ENCODE results near the gene TRAF3IP1.

GRCh38 chr2:238406998-238407285 lies 86.6 kb downstream of the TRAF3IP1 start:
- TF ChIP-seq CTCF (IDR thresholded peaks at IDR 0.05; ENCODE audit: poor library complexity, severe bottlenecking) (no peak), EZH2 (IDR thresholded peaks at IDR 0.05; ENCODE audit: borderline replicate concordance, insufficient read depth, low read length, poor library complexity, severe bottlenecking) (no peak), POLR2AphosphoS5 (IDR thresholded peaks at IDR 0.05) (no peak)

All from neural cell (in vitro differentiated cells).